CD4-positive, alpha-beta T cell treated with Interleukin-4 for 1 hour (primary cell): Measurements from ENCODE around the gene ANTXR2.
"Not testable (repeated sequence)": the region's sequence is repeated elsewhere in the genome, so short reads cannot be mapped to it uniquely, and the experiment has no call there.

Experiments
- DNase-seq, 2 donors: peaks; one replicate each; pipeline ENCODE4 v3.0.0-alpha.2; 2020 to 2022

The ANTXR2 gene

DNA sequence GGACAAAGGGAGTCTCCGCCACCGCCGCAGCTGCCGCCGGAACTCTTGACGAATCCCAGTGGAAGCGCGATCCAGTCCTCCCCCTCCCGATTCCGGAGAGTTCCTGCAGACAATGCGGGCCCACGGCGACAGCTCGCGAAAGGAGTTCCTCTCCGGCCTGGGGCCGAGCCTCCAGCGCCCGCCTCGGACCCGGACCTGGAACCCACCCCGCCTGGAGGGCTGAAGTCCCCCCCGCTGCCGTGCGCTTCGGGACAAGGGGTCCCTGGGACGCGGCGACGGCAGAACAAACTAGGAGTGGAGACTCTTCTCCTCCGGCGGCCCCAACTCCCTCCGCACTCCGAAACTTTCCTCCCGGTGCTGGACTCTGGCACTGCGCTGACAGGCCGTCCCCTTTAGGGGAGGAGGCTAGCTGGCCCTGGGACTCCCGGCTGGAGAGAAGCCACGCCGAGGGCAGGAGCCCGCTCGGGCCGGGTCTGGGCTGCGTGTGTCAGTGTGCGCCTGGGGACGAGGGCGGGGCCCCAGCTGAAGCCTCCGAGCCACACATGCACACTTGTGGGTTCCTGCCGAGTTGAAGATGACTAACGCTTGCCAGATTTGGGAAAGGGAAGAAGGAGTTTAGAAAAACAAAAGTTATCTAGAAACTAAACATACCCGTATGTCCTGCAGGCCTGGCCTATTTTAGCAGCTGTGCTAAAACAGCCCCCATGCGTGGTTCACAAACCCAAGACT is at the start of gene ANTXR2:
ANTXR2 (minus strand) TSS at position 486 of the 729 bp plus-strand sequence. CDS start 669 bp downstream, outside the sequence.
- DNase-seq = peak; percentile 72 to 85

DNA sequence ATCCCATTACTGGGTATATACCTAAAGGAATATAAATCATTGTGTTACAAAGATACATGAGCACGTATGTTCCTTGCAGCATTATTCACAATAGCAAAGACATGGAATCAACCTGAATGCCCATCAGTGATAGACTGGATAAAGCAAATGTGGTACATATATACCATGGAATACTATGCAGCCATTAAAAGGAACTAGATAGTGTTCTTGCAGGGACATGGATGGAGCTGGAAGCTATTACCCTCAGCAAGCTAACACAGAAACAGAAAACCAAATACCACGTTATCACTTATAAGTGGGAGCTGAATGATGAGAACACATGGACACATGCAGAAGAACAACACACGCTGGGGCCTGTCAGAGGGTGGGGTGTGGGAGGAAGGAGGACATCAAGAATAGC is 48.8 kb upstream of the ANTXR2 start:
- not testable (repeated sequence) for DNase-seq

DNA sequence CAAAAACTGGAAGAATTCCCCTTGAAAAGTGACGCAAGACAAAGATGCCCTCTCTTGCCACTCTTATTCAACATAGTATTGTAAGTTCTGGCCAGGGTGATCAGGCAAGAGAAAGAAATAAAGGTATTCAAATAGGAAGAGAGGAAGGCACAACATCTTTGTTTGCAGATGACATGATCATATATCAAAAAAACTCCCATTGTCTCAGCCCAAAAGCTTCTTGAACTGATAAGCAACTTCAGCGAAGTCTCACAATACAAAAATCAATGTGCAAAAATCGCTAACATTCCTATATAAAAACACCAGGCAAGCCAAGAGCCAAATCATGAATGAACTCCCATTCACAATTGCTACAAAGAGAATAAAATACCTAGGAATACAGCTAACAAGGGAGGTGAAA is 46.6 kb upstream of the ANTXR2 start:
- DNase-seq = not testable (repeated sequence)

DNA sequence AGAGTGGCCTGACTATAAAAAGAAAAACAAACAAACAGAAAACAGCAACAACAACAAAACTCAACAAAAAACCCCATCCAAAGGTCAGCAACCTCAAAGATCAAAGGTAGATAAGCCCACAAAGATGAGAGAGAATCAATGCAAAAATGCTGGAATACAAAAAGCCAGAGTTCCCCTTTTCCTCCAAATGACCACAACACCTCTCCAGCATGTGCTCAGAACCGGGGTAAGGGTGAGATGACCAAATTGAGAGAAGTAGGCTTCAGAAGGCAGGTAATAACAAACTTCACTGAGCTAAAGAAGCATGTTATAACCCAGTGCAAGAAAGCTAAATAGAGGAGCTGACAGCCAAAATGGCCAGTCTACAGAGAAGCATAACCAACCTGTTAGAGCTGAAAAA is 43.5 kb upstream of the ANTXR2 start:
- no peak for DNase-seq

DNA sequence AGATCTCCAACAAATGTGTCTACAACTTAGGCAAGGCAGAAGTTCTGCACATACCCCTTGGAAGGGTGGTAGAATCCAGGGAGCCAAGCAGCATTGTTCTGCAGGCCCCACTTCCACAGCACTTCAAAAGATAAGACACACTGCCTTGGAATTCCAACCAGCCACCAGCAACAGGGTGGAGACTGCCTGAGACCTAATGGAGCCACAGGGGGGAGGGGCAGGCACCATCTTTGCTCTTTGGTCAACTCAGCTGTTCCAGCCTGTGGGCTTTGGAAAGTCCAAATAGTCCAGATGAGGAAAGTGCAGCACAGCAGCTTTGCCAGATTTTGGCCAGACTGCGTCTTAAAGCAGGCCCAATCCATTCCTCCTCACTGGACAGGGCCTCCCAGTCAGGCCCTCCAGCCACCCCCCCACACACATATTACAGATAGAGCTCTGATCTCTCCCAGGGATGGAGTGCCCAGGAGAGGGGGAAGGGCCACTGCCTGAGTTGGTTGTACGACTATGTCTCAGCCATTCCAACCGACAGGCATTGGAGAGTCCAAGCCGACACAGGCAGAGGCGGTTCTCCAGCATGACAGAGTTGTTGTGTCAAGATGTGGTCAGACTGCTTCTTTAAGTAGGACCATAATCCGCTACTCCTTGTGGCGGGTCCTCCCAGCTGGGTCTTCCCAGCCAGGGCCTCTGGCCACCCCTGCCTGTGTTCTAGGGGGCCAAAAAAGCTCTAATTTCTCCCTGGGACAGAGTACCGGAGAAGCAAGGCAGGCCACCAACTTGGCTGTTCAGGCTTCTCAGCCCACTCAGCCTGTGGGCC is 42.5 kb upstream of the ANTXR2 start:
- DNase-seq = no peak

DNA sequence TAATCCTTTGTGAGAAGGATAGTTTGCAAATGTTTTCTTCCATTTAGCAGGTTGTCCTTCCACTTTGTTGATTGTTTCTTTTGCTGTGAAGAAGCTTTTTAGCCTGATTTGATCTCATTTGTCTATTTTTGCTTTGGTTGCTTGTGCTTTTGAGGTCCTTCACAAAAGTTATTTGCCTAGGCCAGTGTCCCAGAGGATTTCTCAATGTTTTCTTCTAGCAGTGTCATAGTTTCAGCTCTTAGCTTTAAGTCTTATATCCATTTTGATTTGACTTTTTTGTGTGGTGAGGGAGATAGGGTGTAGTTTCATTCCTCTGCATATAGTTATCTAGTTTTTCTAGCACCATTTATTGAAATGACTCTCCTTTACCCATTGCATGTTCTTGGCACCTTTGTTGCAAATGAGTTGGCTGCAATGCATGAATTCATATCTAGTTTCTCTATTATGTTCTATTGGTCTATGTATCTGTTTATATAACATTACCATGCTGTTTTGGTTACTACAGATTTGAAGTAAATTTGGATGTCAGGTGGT is 41.8 kb upstream of the ANTXR2 start:
- DNase-seq = no peak

DNA sequence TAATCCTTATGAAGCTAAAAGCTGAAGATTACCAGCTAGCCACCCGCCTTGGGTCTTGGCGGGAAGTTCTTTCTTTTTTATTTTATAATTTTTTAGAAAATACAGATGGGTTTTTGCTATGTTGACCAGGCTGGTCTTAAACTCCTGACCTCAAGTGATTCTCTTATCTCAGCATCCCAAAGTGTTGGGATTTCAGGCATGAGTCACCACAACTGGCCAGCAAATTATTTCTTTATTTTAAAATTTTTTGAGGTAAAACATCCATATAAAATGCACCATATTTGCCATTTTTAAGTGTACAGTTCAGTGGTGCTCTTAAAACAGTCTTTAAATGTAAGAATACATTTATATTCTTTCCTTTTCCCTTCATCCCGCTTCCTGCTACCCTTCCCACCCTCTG is 40.6 kb upstream of the ANTXR2 start:
- DNase-seq = no peak

DNA sequence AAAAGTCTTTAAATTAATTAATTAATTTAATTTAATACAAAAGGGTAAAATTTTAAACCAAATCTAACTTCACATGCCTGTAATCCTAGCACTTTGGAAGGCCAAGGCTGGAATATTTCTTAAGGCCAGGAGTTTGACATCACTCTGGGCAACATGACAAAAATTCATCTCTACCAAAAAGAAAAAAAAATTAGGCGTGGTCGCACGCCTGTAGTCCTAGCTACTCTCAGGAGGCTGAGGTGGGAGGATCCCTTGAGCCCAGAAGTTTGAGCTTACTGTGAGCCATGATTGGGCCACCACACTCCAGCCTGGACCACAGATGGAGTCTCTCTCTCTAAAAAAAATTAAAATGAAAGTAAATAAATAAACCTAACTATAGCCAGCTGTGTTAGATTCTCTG is 39.2 kb upstream of the ANTXR2 start:
- DNase-seq = no peak

GRCh38 chr4:80111276-80111675 is 38.2 kb upstream of the ANTXR2 start:
- DNase-seq = no peak

DNA sequence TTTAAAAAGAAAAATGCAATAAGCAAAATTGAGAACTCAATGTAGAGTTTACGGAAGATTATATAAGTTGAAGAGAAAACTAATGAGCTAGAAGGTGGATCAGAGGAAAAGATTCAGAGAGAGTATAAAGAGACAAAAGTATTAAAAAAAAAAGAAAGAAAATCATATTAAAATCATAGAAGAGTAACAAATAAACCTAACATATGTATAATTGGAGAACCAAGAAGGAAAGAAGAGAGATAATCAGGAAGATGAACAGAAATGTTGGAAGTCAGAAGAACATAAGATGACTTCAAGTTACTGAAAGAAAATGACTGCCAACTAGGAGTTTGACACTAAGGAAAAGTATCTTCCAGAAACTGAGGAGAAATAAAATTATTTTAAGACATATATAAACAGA is 34.3 kb upstream of the ANTXR2 start:
- no peak for DNase-seq

GRCh38 chr4:80104927-80105326 is 31.9 kb upstream of the ANTXR2 start:
- DNase-seq = no peak

DNA sequence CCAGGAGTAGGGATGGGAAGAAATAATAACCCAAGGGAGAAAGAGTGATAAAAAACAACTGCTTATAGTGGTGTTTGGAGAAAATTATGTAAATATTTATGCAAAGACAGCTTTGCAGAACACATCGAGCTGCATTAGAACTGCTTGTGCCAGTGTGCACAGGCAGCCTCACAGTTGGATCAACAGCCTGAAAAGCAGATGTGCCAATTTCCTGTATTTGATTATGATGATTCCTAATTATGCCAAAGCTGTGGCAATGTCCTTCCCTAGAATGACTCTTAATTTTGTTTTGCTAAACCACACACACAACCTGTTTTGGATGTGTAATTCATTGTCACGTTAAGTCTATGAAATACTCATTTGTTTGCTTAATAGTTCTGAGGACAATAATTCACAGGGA is 30.6 kb upstream of the ANTXR2 start:
- no peak for DNase-seq

GRCh38 chr4:80101792-80102116 is 28.7 kb upstream of the ANTXR2 start:
- DNase-seq = no peak

GRCh38 chr4:80101071-80101791 is 28.2 kb upstream of the ANTXR2 start:
- DNase-seq = peak in 1 of 2 donors; percentile 12

DNA sequence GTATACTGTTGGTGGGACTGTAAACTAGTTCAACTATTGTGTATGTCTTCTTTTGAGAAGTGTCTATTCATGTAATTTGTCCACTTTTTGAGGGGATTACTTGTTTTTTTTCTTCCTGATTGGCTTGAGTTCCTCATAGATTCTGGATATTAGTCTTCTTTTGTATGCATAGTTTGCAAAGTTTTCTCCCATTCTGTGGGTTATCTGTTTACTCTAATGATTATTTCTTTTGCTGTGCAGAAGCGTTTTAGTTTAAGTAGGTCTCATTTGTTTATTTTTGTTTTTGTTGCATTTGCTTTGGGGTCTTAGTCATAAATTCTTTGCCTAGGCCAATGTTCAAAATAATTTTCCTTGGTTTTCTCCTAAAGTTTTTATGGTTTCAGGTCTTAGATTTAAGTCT is 26.6 kb upstream of the ANTXR2 start:
- no peak for DNase-seq

- DNase-seq = no peak
Observed at GRCh38 chr4:80098635-80099034, 25.6 kb upstream of the ANTXR2 start.

- no peak for DNase-seq
Observed at GRCh38 chr4:80097400-80098177, 24.6 kb upstream of the ANTXR2 start.

DNA sequence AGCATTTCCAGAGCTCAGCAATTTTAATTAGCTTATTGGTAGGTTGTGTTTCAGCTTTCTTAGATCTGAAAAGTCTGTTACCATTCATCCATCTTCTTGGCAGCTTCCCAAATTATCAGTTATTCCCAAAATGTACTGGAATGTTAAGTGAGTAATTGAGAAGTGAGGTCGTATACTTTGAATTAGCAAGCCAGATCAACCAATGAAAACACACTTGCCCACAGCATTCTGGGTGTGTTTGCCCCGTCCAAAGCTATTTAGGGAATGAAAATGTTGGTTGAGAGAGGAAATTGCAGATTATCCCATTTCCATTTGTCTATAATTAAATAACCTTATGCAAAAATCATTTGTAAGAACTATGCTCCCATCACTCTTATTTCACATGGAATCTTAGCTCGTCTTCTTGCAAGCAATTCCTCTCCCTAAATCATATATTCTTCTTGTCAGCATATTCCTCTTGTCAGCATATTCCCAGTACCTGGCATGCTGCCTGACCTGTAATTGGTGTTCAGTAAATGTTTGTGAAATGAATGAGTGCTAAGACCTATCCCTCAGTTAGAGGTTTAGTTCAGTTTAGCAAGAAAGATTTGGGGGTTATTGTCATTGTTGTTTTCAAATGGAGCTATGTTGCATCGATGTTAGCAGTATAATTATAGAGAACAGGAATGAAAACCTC is 23.3 kb upstream of the ANTXR2 start:
- no peak for DNase-seq

- no peak for DNase-seq
Observed at GRCh38 chr4:80094191-80094590, 21.2 kb upstream of the ANTXR2 start.

- no peak for DNase-seq
Observed at GRCh38 chr4:80093563-80093962, 20.5 kb upstream of the ANTXR2 start.

DNA sequence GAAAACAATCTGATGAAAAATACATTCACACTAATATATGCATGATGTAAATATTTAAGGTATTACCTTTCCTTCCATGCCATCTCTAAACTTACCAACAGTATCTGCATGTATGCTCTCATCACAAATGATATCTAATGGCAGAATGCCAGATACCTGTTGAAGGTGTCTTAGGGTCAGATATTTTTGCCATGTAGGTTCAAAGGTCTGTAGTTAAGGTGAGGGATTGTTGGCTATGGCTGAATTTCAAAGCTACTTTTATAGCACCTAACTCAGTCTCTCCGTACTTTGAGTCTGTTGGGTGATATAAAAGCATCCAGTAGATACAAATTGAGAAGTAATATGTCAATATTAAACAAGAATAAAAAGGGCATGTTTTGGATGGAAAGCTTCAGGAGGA is 19.8 kb upstream of the ANTXR2 start:
- DNase-seq = no peak

GRCh38 chr4:80092088-80092487 is 19.1 kb upstream of the ANTXR2 start:
- DNase-seq = no peak
